Kidney (tissue), 14 donors: ENCODE results near the gene RARRES2. TPM values are rescaled to one million over a fixed set of nuclear protein-coding genes. Genes with fewer than 3 reads are reported as not detected.

Experiments used
- DNase-seq, 5 donors: peaks; one replicate each; pipeline ENCODE4 v3.0.0-alpha.2; 2013 to 2020
- FAIRE-seq: peaks from 2 replicates; lab custom pipeline; 2012; peaks lifted over from hg19 to GRCh38; lab: Jason Lieb, UNC
- H3K27ac ChIP-seq, 2 donors: one replicate each; pipeline ENCODE4 v1.7.0; 2013; ENCODE audit warnings: low read depth in 2 of 2, low read length in 2 of 2, inconsistent platforms in 1 of 2
- H3K27me3 ChIP-seq: one replicate; pipeline ENCODE4 v1.7.1; 2013; ENCODE audit warnings: low read length, inconsistent platforms; ENCODE audit not compliant: control insufficient read depth, insufficient read depth
- H3K36me3 ChIP-seq, 3 donors: one replicate each; pipeline versions ENCODE4 v1.7.0 to v1.7.1; 2013; ENCODE audit warnings: low read length in 3 of 3, control low read depth in 1 of 3, inconsistent platforms in 1 of 3; ENCODE audit not compliant: insufficient read depth in 3 of 3, control insufficient read depth in 2 of 3
- H3K4me1 ChIP-seq, 3 donors: one replicate each; pipeline versions ENCODE4 v1.7.0 to v1.7.1; 2013; ENCODE audit warnings: low read length in 3 of 3, inconsistent platforms in 1 of 3, low read depth in 1 of 3; ENCODE audit not compliant: control insufficient read depth in 2 of 3, insufficient read depth in 2 of 3
- H3K4me3 ChIP-seq, 3 donors: one replicate each; pipeline versions ENCODE4 v1.7.0 to v1.8.1; 2013; ENCODE audit warnings: low read length in 3 of 3, control low read depth in 1 of 3, inconsistent platforms in 1 of 3
- H3K9ac ChIP-seq, 3 donors: one replicate each; pipeline versions ENCODE4 v1.7.0 to v1.7.1; 2013; ENCODE audit warnings: low read length in 3 of 3, control low read depth in 1 of 3, inconsistent platforms in 1 of 3
- H3K9me3 ChIP-seq, 3 donors: one replicate each; pipeline versions ENCODE4 v1.7.0 to v1.7.1; 2013; ENCODE audit warnings: low read length in 3 of 3, control low read depth in 1 of 3, inconsistent platforms in 1 of 3; ENCODE audit not compliant: control insufficient read depth in 2 of 3, insufficient read depth in 1 of 3
- intact Hi-C: fragments of 100-400 bp; cut with DNase I; formaldehyde crosslinking; loops from one replicate; pipeline ENCODE4 v1.11.1; 2022
- polyA plus RNA-seq: library from polyadenylated mRNA; stranded (reverse); fragments of 350-450 nt; fragmentation: Illumina TruSeq; extraction: RNeasy Lipid Tissue Mini Kit (QIAGEN cat#74804); gene quantifications from one replicate; pipeline ENCODE4 v1.2.3, GENCODE V29; 2014; ENCODE audit warnings: low read depth, low replicate concordance; ENCODE audit not compliant: insufficient read depth
- total RNA-seq: library from RNA; stranded (reverse); fragmentation: NEBNext Ultra II Directional; extraction: Animal tissue kit (Norgen Biotek cat#: 25700); gene quantifications from one replicate; pipeline ENCODE4 v1.2.1, GENCODE V29; 2021
- TF ChIP-seq, protein P1 (sequence below): IDR thresholded peaks from 3 replicates; pipeline ENCODE4 v1.5.1; 2012; ENCODE audit warnings: mild to moderate bottlenecking, moderate library complexity, borderline replicate concordance; ENCODE audit not compliant: insufficient read depth; ENCODE audit errors: extremely low read depth
- donor health status: control.
- donor health status: control.
- donor health status: control.
- donor health status: control.
- donor health status: control.
- donor health status: DM: yes; HTN: yes; CAD: no.
- donor health status: Normal renal cell carcinoma (clear cell type).

RARRES2 gene
- total and polyA plus RNA-seq, 2 donors from 2014 or later = 104 to 475 TPM

DNA sequence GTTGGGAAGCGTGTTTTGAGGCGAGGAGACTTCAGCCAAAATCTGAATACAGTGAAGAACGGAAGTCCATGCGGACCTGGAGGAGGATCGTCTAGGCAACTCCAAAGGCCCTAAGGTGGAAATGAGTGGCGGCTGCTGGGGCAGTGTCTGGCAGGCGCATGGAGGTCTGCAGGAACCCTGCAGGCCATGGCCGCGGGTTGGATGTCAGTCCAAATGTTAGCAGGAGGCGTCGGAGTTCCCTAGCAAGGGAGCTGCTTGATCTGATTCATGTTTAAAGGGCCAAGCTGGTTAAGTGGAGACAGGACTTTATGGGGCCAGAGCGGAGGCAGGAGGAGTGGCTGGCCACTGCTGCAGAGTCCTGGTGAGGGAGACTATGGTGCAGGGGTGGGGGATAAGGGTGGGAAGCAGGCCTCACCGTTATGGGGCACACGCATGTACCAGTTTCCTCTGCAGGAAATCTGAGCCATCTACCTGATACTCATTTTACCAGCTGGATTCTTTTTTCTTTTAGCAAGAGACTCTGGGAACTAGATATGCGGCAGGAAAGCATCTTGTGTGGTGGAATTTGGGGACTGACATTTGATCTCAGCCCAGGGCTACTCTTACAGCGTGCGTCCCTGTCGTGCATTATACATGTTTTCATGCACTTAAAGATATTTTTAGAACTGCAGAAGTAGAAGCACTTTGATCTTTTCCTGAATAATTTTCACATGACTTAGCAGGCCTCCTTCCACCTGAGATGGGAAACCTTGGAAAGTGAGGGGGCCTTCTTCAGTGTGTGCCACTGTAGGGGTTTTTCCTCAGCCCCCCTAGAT, 20.6 kb upstream of the RARRES2 start:
- TF ChIP-seq, protein P1, sequence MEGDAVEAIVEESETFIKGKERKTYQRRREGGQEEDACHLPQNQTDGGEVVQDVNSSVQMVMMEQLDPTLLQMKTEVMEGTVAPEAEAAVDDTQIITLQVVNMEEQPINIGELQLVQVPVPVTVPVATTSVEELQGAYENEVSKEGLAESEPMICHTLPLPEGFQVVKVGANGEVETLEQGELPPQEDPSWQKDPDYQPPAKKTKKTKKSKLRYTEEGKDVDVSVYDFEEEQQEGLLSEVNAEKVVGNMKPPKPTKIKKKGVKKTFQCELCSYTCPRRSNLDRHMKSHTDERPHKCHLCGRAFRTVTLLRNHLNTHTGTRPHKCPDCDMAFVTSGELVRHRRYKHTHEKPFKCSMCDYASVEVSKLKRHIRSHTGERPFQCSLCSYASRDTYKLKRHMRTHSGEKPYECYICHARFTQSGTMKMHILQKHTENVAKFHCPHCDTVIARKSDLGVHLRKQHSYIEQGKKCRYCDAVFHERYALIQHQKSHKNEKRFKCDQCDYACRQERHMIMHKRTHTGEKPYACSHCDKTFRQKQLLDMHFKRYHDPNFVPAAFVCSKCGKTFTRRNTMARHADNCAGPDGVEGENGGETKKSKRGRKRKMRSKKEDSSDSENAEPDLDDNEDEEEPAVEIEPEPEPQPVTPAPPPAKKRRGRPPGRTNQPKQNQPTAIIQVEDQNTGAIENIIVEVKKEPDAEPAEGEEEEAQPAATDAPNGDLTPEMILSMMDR = no peak
- FAIRE-seq (no peak), DNase-seq (peak in 4 of 5 donors; percentile 53 to 69 (median 60))
- Histone ChIP-seq H3K9ac (no peak overlapping the region), H3K4me1 (no peaks in the 10 kb centered on the region), H3K9me3 (no peaks in the 10 kb centered on the region), H3K4me3 (no peak overlapping the region), H3K27ac (no peak overlapping the region), H3K36me3 (no peaks in the 10 kb centered on the region), H3K27me3 (no peaks in the 10 kb centered on the region)
- intact Hi-C loops = no loop called here

DNA sequence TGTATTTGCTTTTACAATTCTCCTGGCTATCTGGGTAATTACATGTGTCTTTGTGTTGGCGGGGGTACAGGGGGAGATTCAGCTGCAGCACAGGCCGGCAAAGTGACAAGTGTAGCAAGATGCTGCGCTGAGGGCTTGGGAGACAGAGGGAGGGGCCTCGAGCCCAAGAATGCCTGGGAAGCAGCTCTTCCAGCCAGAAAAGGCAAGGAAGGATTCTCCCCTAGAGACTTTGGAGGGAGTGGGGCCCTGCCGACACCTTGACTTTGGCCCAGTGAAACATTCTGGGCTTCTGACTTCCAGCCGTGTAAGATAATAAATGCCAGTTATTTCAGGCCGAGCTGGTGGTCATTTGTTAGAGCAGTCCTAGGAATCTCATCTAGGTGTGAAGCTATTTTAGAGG, 20.0 kb upstream of the RARRES2 start:
- intact Hi-C loops = no loop called here
- peak in 1 of 5 donors; percentile 43 for DNase-seq
- Histone ChIP-seq H3K27me3 (no peaks in the 10 kb centered on the region), H3K9me3 (no peaks in the 10 kb centered on the region), H3K27ac (no peak overlapping the region), H3K36me3 (no peaks in the 10 kb centered on the region), H3K4me1 (no peaks in the 10 kb centered on the region), H3K9ac (no peak overlapping the region), H3K4me3 (no peak overlapping the region)
- no peak for FAIRE-seq
- TF ChIP-seq, protein P1 = no peak

- no peaks in the 10 kb centered on the region for H3K36me3 ChIP-seq
- FAIRE-seq = no peak
- DNase-seq = no peak
- no peaks in the 10 kb centered on the region for H3K9me3 ChIP-seq
- TF ChIP-seq, protein P1 = no peak
- intact Hi-C loops = no loop called here
- no peak overlapping the region for H3K4me3 ChIP-seq
- H3K27ac ChIP-seq = no peak overlapping the region
- H3K27me3 ChIP-seq = no peaks in the 10 kb centered on the region
- H3K9ac ChIP-seq = no peak overlapping the region
- no peaks in the 10 kb centered on the region for H3K4me1 ChIP-seq
Observed at GRCh38 chr7:150360363-150361058, 19.1 kb upstream of the RARRES2 start.
